GM18520 (cell line): ENCODE measurements around the gene TIMP3.

Source experiments
- ATAC-seq: cut with Tn5 transposase; IDR thresholded peaks from one replicate; pipeline ENCODE4 v1.9.1; 2021; ENCODE audit not compliant: unreplicated experiment

TIMP3 gene

DNA sequence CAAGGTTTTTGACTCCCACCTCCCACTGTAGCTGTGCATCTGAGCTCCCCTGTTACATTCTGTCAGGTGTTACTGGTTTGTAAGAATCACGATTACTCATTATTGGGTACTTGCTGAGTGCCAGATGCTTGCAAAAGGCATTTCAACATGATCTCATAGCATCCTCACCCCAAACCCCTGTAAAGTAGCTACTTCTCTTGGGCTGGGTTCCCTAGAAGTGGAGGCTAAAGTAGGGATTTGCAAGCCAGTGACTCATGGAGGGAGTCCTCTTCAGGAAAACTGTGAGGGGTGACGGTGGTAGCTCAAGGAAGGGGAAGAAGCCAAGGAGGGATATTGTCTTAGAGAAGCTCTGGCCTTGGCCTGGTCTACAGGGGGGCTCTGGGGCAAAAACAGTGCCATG, 78.6 kb downstream of the TIMP3 start:
- no peak for ATAC-seq

GRCh38 chr22:32880505-32880892, 79.0 kb downstream of the TIMP3 start:
- no peak for ATAC-seq

DNA sequence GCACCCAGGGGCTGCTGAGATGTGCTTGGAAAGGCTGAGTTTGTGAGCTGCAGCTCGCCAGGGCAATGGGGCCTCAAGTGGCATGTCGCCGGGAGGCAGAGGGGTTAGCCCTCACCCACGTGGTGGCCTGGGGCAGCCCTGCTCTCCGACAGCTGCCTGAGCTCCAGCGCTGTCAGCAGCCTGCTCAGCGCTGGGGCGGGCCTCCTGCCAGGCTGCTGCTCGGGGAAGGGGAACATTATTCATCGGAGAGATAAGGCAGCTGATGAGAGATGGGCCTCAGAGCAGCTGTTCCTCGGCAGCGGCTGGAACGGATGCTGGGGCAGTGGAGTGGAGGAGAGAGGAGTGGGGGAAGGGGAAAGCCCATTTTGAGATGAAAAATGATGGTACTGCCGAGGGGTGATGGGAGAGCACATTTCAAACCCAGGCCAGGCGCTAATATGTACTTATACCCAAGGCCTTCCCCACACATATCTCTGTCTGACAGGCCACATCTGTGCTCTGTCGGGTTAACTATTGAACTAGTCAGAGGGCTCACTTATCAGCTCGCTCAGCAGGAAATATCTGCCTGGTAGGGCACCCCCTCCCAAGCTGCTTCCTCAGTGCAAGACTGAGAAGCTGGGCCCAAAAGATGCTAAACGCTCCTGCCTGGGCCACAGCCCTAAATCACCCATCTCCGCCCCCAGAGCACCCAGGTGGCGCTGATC, 79.5 kb downstream of the TIMP3 start:
- no peak for ATAC-seq

DNA sequence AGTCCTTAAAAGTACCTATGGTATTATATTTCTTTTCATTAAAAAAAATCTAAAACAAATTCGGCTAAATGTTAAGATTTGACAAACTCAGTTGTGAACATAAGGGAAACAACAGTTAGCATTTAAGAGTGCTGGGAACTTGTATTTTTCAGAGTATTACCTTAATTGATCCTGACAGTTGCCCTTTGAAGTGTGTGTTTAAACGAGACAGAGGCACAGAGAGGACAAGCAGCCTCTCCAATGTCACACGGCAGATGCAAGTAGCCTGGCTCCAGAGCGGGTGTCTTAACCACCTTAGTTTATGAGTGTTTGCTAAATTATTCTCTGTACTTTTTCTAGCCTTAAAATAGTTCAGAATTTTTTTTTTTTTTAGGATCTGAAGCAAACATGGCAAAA, 80.9 kb downstream of the TIMP3 start:
- no peak for ATAC-seq

DNA sequence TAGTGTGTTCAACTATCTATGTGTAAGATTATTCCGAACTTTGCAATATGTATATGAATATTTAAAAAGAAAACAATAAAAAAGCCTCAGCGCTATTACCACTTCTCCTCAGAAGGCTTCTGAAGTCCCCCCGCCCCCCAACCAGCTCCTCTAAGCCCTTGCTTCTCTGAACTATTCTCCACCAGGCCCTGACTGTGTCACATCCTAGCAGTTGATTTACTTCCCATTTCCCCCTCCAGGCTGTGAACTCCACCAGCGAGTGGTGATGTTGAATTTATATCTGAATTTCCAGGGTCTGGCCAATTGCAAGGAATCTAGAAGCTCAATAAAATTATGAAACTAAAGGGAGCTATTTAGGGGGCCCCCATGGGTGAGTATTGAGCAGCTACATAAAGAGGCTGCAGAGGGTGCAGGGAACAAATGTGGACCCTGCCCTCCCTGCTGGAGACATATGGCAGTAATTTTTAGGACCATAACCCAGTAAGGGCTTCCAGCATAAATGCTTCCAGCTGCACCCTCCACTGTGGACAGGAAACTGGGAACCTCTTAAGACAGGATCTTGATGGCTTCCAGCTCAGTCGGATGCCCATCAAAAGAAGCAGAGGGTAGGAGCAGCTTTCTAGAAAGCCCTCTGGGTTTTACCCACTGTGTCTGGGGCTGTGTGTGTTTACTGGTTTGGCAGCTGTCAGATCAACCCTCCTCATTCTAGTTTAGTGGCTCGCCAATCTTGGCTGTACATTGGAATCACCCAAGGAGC, 81.4 kb downstream of the TIMP3 start:
- ATAC-seq: no peak

DNA sequence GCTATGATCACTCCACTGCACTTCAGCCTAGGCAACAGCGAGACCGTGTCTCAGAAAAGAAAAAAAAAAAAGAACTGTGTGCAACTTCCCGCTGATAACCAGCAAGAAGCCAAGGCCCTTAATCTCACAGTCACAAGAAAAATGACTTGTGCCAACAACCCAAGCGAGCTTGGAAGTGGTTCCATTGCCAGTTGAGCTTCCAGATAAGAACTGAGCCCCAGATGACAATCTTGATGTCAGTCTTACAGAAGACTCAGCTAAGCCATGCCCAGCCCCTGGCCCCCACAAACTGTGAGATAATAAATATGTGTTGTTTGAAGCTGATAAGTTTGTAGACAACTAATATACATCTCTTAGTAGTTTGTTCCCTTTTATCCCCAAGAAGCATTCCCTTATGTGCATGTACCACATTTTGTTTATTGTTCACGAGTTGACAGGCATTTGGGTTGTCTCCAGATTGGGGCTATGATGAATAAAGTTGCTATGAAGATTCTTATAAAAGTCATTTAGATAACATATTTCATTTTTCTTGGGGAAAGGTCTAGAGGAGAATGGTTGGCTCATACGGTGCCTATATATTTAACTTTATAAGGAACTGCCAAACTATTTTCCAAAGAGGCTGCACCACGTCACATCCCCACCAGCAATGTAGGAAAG, 85.9 kb downstream of the TIMP3 start:
- no peak for ATAC-seq

DNA sequence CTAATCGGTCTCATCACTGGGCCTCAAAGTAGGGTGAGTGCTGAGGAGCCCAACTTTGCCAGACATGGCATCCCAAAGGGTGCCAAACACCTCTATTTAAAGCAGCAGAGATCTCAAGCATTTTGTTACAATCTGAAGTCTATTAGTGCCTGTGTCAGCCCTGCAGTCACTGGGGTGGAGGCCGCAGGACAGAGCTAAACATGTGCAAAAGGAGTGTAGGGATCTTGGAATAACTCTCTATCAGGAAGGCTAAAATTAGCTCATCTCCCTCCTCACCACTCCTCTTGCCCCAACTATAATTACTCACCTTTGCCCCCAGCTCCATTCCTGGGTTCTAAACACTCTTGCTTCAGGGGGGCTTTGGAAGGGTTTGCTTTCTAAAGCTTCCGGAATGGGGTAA, 87.5 kb downstream of the TIMP3 start:
- no peak for ATAC-seq

- no peak for ATAC-seq
These were observed 95.4 kb downstream of the TIMP3 start for GRCh38 chr22:32896891-32897290.

GRCh38 chr22:32897400-32897799, 95.9 kb downstream of the TIMP3 start:
- no peak for ATAC-seq

GRCh38 chr22:32900886-32901635, 99.6 kb downstream of the TIMP3 start:
- ATAC-seq: no peak

- no peak for ATAC-seq
These were observed 100.4 kb downstream of the TIMP3 start for GRCh38 chr22:32901925-32902324.

- no peak for ATAC-seq
These were observed 102.0 kb downstream of the TIMP3 start for GRCh38 chr22:32903507-32903906.

DNA sequence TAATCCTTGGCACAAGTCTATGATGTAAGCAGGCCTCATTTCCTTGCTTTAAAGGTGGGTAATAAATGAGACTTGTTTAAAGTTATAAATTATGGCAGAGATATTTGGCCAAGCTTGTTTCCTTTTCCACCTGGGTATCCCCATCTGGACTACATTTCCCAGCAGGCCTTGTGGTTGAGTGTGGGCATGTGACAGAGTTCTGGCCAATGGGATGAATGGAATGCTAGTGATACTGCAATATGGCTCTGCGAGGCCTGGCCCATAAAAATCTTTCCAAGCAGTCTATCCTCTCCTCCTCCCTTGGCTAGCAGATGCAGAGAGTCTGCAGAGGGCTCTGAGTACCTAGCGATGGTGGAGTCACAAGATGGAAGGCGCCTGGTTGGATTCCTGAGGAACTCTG, 102.5 kb downstream of the TIMP3 start:
- ATAC-seq: no peak

- no peak for ATAC-seq
These were observed 103.9 kb downstream of the TIMP3 start for GRCh38 chr22:32905400-32905799.

- no peak for ATAC-seq
These were observed 108.3 kb downstream of the TIMP3 start for GRCh38 chr22:32909581-32910428.

GRCh38 chr22:32910429-32910772, 108.9 kb downstream of the TIMP3 start:
- no peak for ATAC-seq

- ATAC-seq: no peak
These were observed 110.0 kb downstream of the TIMP3 start for GRCh38 chr22:32911503-32911902.
